Subcutaneous abdominal adipose tissue (tissue), 5 donors: ENCODE data around the gene TCF4.

ENCODE experiments used
- H3K27ac ChIP-seq: one replicate; pipeline ENCODE4 v1.7.0; 2013; ENCODE audit warnings: low read depth, mild to moderate bottlenecking, inconsistent platforms, low read length, moderate library complexity
- H3K27me3 ChIP-seq, 5 donors: one replicate each; pipeline ENCODE4 v1.7.0; 2013; ENCODE audit warnings: low read length in 5 of 5, inconsistent platforms in 1 of 5; ENCODE audit not compliant: control insufficient read depth in 5 of 5, insufficient read depth in 4 of 5
- H3K36me3 ChIP-seq, 5 donors: one replicate each; pipeline ENCODE4 v1.7.0; 2013; ENCODE audit warnings: low read length in 5 of 5; ENCODE audit not compliant: control insufficient read depth in 5 of 5, insufficient read depth in 5 of 5
- H3K4me1 ChIP-seq, 5 donors: one replicate each; pipeline ENCODE4 v1.7.0; 2013; ENCODE audit warnings: low read length in 5 of 5, mild to moderate bottlenecking in 3 of 5, moderate library complexity in 1 of 5; ENCODE audit not compliant: control insufficient read depth in 5 of 5, insufficient read depth in 5 of 5
- H3K4me3 ChIP-seq, 5 donors: one replicate each; pipeline ENCODE4 v1.7.0; 2013; ENCODE audit warnings: low read length in 5 of 5, low read depth in 1 of 5
- H3K9ac ChIP-seq, 5 donors: one replicate each; pipeline ENCODE4 v1.7.0; 2013; ENCODE audit warnings: low read length in 5 of 5, mild to moderate bottlenecking in 4 of 5, moderate library complexity in 3 of 5
- H3K9me3 ChIP-seq, 5 donors: one replicate each; pipeline ENCODE4 v1.7.0; 2013; ENCODE audit warnings: low read length in 5 of 5; ENCODE audit not compliant: control insufficient read depth in 5 of 5
- donor health status: healthy.
- donor health status: healthy.
- donor health status: healthy.
- donor health status: healthy.
- donor health status: healthy.

The TCF4 gene

DNA sequence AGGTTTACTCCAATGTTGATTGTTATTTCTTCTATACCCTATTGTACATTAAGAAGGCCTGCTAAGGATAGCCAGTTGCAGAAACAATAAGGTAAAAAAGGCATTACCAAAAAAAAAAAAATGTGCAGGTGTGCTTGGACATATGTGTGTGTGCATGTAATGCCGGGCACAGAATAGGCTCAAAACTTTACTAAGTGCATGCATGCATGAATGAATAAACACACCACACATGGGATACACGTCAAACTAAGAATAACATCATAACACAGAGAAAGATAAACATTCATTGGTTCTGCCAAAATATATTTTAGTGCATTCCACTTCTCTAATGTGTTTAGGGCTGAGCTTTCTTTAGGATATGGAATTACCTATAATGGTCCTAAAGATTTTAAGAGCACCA is 298.2 kb downstream of the TCF4 start:
- Histone ChIP-seq H3K9ac (no peak overlapping the region), H3K36me3 (peaks cover 0 to 3% (median 0%) of the 10 kb centered on the region in 5 donors), H3K27me3 (no peaks in the 10 kb centered on the region), H3K27ac (no peak overlapping the region), H3K4me1 (peaks cover 0 to 60% (median 14%) of the 10 kb centered on the region in 5 donors), H3K4me3 (no peak overlapping the region), H3K9me3 (no peaks in the 10 kb centered on the region)

GRCh38 chr18:55289048-55289447 is 298.9 kb downstream of the TCF4 start:
- Histone ChIP-seq H3K9me3 (no peaks in the 10 kb centered on the region), H3K36me3 (no peaks in the 10 kb centered on the region), H3K9ac (no peak overlapping the region), H3K27me3 (no peaks in the 10 kb centered on the region), H3K4me1 (peaks cover 0 to 60% (median 14%) of the 10 kb centered on the region in 5 donors), H3K4me3 (no peak overlapping the region), H3K27ac (no peak overlapping the region)

GRCh38 chr18:55287935-55288868 is 299.8 kb downstream of the TCF4 start:
- Histone ChIP-seq H3K27ac (no peak overlapping the region), H3K36me3 (peaks cover 0 to 2% (median 0%) of the 10 kb centered on the region in 5 donors)

DNA sequence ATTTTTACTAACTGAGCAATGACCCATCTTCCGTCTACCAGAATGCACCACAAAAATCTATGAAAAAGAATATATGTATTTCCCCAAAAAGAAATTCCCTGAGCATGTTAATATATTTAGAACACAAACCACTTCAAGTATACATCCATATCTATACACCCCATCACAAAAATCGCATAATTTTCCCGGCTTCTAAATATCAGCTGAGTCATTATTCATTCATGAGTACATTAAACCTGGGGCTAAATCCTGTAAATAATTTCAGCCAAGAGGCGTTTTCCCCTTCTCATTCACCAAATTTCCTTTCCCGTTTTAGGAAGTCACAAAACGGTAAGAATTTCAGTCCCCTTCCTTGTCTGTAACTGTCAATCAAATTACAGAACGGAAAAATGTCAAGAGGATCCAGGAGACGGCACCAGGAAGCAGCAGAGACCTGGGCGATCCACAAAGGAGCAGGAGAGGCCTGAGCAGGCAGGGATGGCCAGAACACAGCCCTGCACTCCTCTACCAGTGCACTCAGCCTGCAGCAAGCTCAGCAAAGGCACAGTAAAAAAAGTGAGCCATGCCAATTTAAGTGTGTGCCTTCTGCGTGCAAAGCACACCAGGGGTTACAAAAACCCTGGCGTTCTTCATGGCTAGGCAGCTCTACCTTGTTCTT is 300.7 kb downstream of the TCF4 start:
- peaks cover 0 to 2% (median 0%) of the 10 kb centered on the region in 5 donors for H3K36me3 ChIP-seq
- no peak overlapping the region for H3K9ac ChIP-seq
- peaks cover 0 to 54% (median 14%) of the 10 kb centered on the region in 5 donors for H3K4me1 ChIP-seq
- no peaks in the 10 kb centered on the region for H3K9me3 ChIP-seq
- H3K27me3 ChIP-seq, result no peaks in the 10 kb centered on the region
- peak overlapping the region; percentile 33 for H3K27ac ChIP-seq
- H3K4me3 ChIP-seq, result no peak overlapping the region

More at GRCh38 chr18:55287935-55288868, 299.8 kb downstream of the TCF4 start:
- Histone ChIP-seq H3K9me3 (no peaks in the 10 kb centered on the region), H3K9ac (no peak overlapping the region), H3K27me3 (no peaks in the 10 kb centered on the region), H3K4me3 (no peak overlapping the region), H3K4me1 (peaks cover 0 to 56% (median 14%) of the 10 kb centered on the region in 5 donors)

- Histone ChIP-seq H3K9ac (no peak overlapping the region), H3K9me3 (no peaks in the 10 kb centered on the region), H3K27ac (peak overlapping the region; percentile 54), H3K4me1 (peaks cover 0 to 51% (median 14%) of the 10 kb centered on the region in 5 donors), H3K27me3 (no peaks in the 10 kb centered on the region), H3K36me3 (peaks cover 0 to 2% (median 0%) of the 10 kb centered on the region in 5 donors), H3K4me3 (no peak overlapping the region)
Observed at GRCh38 chr18:55286257-55286825, 301.7 kb downstream of the TCF4 start.

- no peaks in the 10 kb centered on the region for H3K27me3 ChIP-seq
- H3K36me3 ChIP-seq, result peaks cover 0 to 3% (median under 1%) of the 10 kb centered on the region in 5 donors
- H3K4me1 ChIP-seq, result peaks cover 0 to 42% (median 7%) of the 10 kb centered on the region in 5 donors
- no peaks in the 10 kb centered on the region for H3K9me3 ChIP-seq
- H3K9ac ChIP-seq, result no peak overlapping the region
- no peak overlapping the region for H3K27ac ChIP-seq
- no peak overlapping the region for H3K4me3 ChIP-seq
Observed at GRCh38 chr18:55284614-55285013, 303.4 kb downstream of the TCF4 start.

GRCh38 chr18:55283309-55283708 is 304.7 kb downstream of the TCF4 start:
- peaks cover 3 to 12% (median 7%) of the 10 kb centered on the region in 5 donors for H3K36me3 ChIP-seq
- H3K9me3 ChIP-seq, result no peaks in the 10 kb centered on the region
- H3K4me3 ChIP-seq, result no peak overlapping the region
- H3K27ac ChIP-seq, result no peak overlapping the region
- no peak overlapping the region for H3K9ac ChIP-seq
- peaks cover 0 to 31% (median 7%) of the 10 kb centered on the region in 5 donors for H3K4me1 ChIP-seq
- no peaks in the 10 kb centered on the region for H3K27me3 ChIP-seq

DNA sequence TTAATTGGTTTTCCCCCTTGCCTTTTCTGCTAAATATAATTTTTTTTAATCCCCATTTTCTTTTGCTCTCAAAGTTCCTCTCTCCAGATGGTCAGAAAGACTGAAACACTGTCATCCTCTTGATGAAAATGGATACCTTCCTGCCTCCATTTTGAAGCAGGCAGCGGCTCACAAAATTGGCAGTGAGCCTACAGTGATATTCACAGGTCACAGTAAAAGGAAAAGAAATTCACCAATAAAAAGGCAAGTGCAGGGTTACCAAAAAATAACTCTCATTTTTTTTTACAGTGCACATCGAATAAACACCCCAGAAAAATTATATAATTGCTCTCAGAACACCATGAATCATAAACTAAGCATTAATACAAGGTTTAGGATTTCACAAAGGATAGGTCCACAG is 307.5 kb downstream of the TCF4 start:
- Histone ChIP-seq H3K36me3 (peaks cover 10 to 27% (median 17%) of the 10 kb centered on the region in 5 donors), H3K9ac (no peak overlapping the region), H3K9me3 (no peaks in the 10 kb centered on the region), H3K27me3 (no peaks in the 10 kb centered on the region), H3K27ac (no peak overlapping the region), H3K4me1 (peaks cover 0 to 12% (median under 1%) of the 10 kb centered on the region in 5 donors), H3K4me3 (no peak overlapping the region)

GRCh38 chr18:55275039-55275901 is 312.7 kb downstream of the TCF4 start:
- Histone ChIP-seq H3K4me3 (no peak overlapping the region), H3K27ac (no peak overlapping the region), H3K36me3 (peaks cover 26 to 46% (median 39%) of the 10 kb centered on the region in 5 donors), H3K4me1 (peaks cover 0 to 20% (median 13%) of the 10 kb centered on the region in 5 donors), H3K9me3 (no peaks in the 10 kb centered on the region), H3K27me3 (no peaks in the 10 kb centered on the region), H3K9ac (no peak overlapping the region)
